Tibial artery (tissue), 4 donors: ENCODE data around the gene POGLUT3.

Experiments
- DNase-seq, 2 donors: peaks; one replicate each; pipeline ENCODE4 v3.0.0-alpha.2; 2019
- H3K27ac ChIP-seq, 2 donors: fragments of 200-600 bp; sonication (generic) in 1 of 2; 1 replicate in 1 of 2; 2 replicates in 1 of 2; pipeline ENCODE4 v1.5.1; 2018 to 2019; ENCODE audit warnings: mild to moderate bottlenecking in 1 of 2
- H3K27me3 ChIP-seq, 2 donors: fragments of 200-600 bp; sonication (generic) in 1 of 2; one replicate each; pipeline versions ENCODE4 v1.5.1 to v1.6.0; 2016 to 2019
- H3K36me3 ChIP-seq, 3 donors: fragments of 200-600 bp; sonication (generic) in 2 of 3; one replicate each; pipeline ENCODE4 v1.5.1; 2016 to 2019; ENCODE audit warnings: mild to moderate bottlenecking in 2 of 3
- H3K4me1 ChIP-seq, 4 donors: fragments of 200-600 bp; sonication (generic) in 2 of 4; 1 replicate in 3 of 4; 2 replicates in 1 of 4; pipeline ENCODE4 v1.5.1; 2016 to 2019
- H3K4me3 ChIP-seq, 2 donors: fragments of 200-600 bp; sonication (generic) in 1 of 2; 1 replicate in 1 of 2; 2 replicates in 1 of 2; pipeline ENCODE4 v1.5.1; 2018 to 2019; ENCODE audit warnings: mild to moderate bottlenecking in 2 of 2
- H3K9me3 ChIP-seq, 3 donors: fragments of 200-600 bp; sonication (generic) in 1 of 3; one replicate each; pipeline ENCODE4 v1.5.1; 2016 to 2019
- intact Hi-C: fragments of 100-400 bp; cut with DNase I; formaldehyde crosslinking; loops from one replicate; pipeline ENCODE4 v1.15.0; 2023; ENCODE audit warnings: low total_unique reads
- TF ChIP-seq, protein P1 (sequence below), 2 experiments: fragments of 200-600 bp in 1 of 2; fragments of 450-650 bp in 1 of 2; IDR thresholded peaks; one replicate each; pipeline ENCODE4 v1.5.1; 2017 to 2019; ENCODE audit warnings: antibody characterized with exemption in 2 of 2, mild to moderate bottlenecking in 1 of 2, moderate library complexity in 1 of 2

Gene POGLUT3

DNA sequence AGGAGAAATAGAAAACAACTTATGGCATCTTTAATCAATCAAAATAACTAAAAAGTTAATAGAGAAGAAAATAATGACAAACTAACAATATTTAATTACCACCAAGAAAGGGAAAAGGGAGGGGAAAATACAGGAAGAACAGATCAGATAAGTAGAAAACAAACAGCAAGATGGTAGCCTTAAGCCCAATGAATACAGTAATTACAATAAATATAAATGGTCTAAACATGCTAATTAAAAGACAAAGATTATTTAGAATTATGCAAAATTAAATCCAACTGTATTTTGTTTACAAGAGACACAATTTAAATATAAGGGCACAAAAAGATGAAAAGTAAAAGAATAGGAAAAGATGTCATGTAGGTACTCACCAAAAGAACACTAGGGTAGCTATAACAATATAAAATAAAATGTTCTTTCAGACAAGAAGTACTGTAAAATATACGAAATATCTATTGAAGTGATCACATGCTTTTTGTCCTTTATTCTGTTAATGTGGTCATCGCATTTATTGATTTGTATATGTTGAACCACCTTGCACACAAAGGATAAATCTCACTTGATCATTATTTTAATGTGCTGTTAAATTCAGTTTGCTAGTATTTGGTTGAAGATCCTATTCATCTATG is 44.9 kb downstream of the POGLUT3 start:
- Histone ChIP-seq H3K4me1 (no peaks in the 10 kb centered on the region), H3K4me3 (no peak overlapping the region), H3K9me3 (peaks cover 0 to 10% (median 8%) of the 10 kb centered on the region in 3 donors), H3K27ac (no peak overlapping the region), H3K36me3 (no peaks in the 10 kb centered on the region), H3K27me3 (no peaks in the 10 kb centered on the region)
- intact Hi-C loops: no loop called here
- no peak for DNase-seq
- TF ChIP-seq, protein P1, sequence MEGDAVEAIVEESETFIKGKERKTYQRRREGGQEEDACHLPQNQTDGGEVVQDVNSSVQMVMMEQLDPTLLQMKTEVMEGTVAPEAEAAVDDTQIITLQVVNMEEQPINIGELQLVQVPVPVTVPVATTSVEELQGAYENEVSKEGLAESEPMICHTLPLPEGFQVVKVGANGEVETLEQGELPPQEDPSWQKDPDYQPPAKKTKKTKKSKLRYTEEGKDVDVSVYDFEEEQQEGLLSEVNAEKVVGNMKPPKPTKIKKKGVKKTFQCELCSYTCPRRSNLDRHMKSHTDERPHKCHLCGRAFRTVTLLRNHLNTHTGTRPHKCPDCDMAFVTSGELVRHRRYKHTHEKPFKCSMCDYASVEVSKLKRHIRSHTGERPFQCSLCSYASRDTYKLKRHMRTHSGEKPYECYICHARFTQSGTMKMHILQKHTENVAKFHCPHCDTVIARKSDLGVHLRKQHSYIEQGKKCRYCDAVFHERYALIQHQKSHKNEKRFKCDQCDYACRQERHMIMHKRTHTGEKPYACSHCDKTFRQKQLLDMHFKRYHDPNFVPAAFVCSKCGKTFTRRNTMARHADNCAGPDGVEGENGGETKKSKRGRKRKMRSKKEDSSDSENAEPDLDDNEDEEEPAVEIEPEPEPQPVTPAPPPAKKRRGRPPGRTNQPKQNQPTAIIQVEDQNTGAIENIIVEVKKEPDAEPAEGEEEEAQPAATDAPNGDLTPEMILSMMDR (IDR thresholded peaks at IDR 0.05): no peak
